Parathyroid adenoma (tissue), 2 donors: Measurements from ENCODE around the gene WDR27.

Experiments
- H2AFZ ChIP-seq: fragments of 300-600 bp; sonication (generic); one replicate; pipeline ENCODE4 v1.7.0; 2017; ENCODE audit warnings: antibody characterized with exemption, mild to moderate bottlenecking
- H3K27ac ChIP-seq: fragments of 300-600 bp; sonication (generic); one replicate; pipeline ENCODE4 v1.7.0; 2017
- H3K27me3 ChIP-seq: fragments of 300-600 bp; sonication (generic); one replicate; pipeline ENCODE4 v1.7.0; 2017; ENCODE audit warnings: low read length; ENCODE audit not compliant: control insufficient read depth, insufficient read depth
- H3K36me3 ChIP-seq: fragments of 300-600 bp; sonication (generic); one replicate; pipeline ENCODE4 v1.7.0; 2017; ENCODE audit warnings: low read length; ENCODE audit not compliant: control insufficient read depth, insufficient read depth
- H3K4me1 ChIP-seq: fragments of 300-600 bp; sonication (generic); one replicate; pipeline ENCODE4 v1.7.0; 2017; ENCODE audit warnings: control low read depth
- H3K4me2 ChIP-seq: fragments of 300-600 bp; sonication (generic); one replicate; pipeline ENCODE4 v1.7.0; 2017; ENCODE audit warnings: low read length
- H3K4me3 ChIP-seq: fragments of 300-600 bp; sonication (generic); one replicate; pipeline ENCODE4 v1.7.0; 2017; ENCODE audit warnings: low read depth, low read length
- H3K79me2 ChIP-seq: fragments of 300-600 bp; sonication (generic); one replicate; pipeline ENCODE4 v1.7.0; 2017; ENCODE audit warnings: control low read depth
- H3K9ac ChIP-seq: fragments of 300-600 bp; sonication (generic); one replicate; pipeline ENCODE4 v1.7.0; 2017; ENCODE audit warnings: mild to moderate bottlenecking
- H3K9me3 ChIP-seq: fragments of 300-600 bp; sonication (generic); one replicate; pipeline ENCODE4 v1.7.0; 2017; ENCODE audit warnings: low read length; ENCODE audit not compliant: control insufficient read depth
- CTCF ChIP-seq: fragments of 300-600 bp; sonication (generic); IDR thresholded peaks from one replicate; pipeline ENCODE4 v1.7.0; 2017; ENCODE audit warnings: antibody characterized with exemption, mild to moderate bottlenecking
- donor health status: primary hyperparathyroidism.

Gene WDR27

GRCh38 chr6:169558774-169559441, 142.9 kb downstream of the WDR27 start:
- H3K27ac ChIP-seq: no peak overlapping the region
- H3K27me3 ChIP-seq: no peaks in the 10 kb centered on the region
- H2AFZ ChIP-seq: no peak overlapping the region
- H3K9me3 ChIP-seq: no peaks in the 10 kb centered on the region
- H3K4me2 ChIP-seq: no peak overlapping the region
- H3K4me3 ChIP-seq: no peak overlapping the region
- H3K36me3 ChIP-seq: no peaks in the 10 kb centered on the region
- TF ChIP-seq CTCF: no peak
- H3K79me2 ChIP-seq: no peaks in the 10 kb centered on the region
- H3K9ac ChIP-seq: no peak overlapping the region
- no peaks in the 10 kb centered on the region for H3K4me1 ChIP-seq

GRCh38 chr6:169558378-169558773, 143.5 kb downstream of the WDR27 start:
- no peak overlapping the region for H3K27ac ChIP-seq
- no peak overlapping the region for H2AFZ ChIP-seq
- H3K9me3 ChIP-seq: no peaks in the 10 kb centered on the region
- H3K27me3 ChIP-seq: no peaks in the 10 kb centered on the region
- H3K79me2 ChIP-seq: no peaks in the 10 kb centered on the region
- H3K36me3 ChIP-seq: no peaks in the 10 kb centered on the region
- H3K9ac ChIP-seq: no peak overlapping the region
- no peak for TF ChIP-seq CTCF
- H3K4me3 ChIP-seq: no peak overlapping the region
- H3K4me1 ChIP-seq: no peaks in the 10 kb centered on the region
- no peak overlapping the region for H3K4me2 ChIP-seq

- H3K4me2 ChIP-seq: no peak overlapping the region
- H3K4me3 ChIP-seq: no peak overlapping the region
- H3K27me3 ChIP-seq: no peaks in the 10 kb centered on the region
- no peaks in the 10 kb centered on the region for H3K4me1 ChIP-seq
- H3K27ac ChIP-seq: no peak overlapping the region
- no peaks in the 10 kb centered on the region for H3K9me3 ChIP-seq
- no peaks in the 10 kb centered on the region for H3K79me2 ChIP-seq
- no peak for TF ChIP-seq CTCF
- no peaks in the 10 kb centered on the region for H3K36me3 ChIP-seq
- H3K9ac ChIP-seq: no peak overlapping the region
- no peak overlapping the region for H2AFZ ChIP-seq
Measured at GRCh38 chr6:169557887-169558286, 143.9 kb downstream of the WDR27 start.

GRCh38 chr6:169556758-169557548, 144.9 kb downstream of the WDR27 start:
- no peak overlapping the region for H2AFZ ChIP-seq
- no peaks in the 10 kb centered on the region for H3K9me3 ChIP-seq
- no peaks in the 10 kb centered on the region for H3K79me2 ChIP-seq
- H3K27me3 ChIP-seq: no peaks in the 10 kb centered on the region
- no peak overlapping the region for H3K4me2 ChIP-seq
- no peak for TF ChIP-seq CTCF
- H3K36me3 ChIP-seq: no peaks in the 10 kb centered on the region
- no peaks in the 10 kb centered on the region for H3K4me1 ChIP-seq
- no peak overlapping the region for H3K27ac ChIP-seq
- no peak overlapping the region for H3K9ac ChIP-seq
- H3K4me3 ChIP-seq: no peak overlapping the region
